NB4 (cell line): ENCODE data around the gene WDFY4.

Experiments
- DNase-seq: peaks from one replicate; pipeline ENCODE4 v3.0.0; 2010; ENCODE audit warnings: low read depth
- H3K4me3 ChIP-seq: one replicate; pipeline ENCODE4 v1.5.1; 2011; ENCODE audit warnings: mild to moderate bottlenecking, low read depth, low read length, moderate library complexity
- MYC ChIP-seq: IDR thresholded peaks from 2 replicates; pipeline ENCODE4 v1.6.1; 2011; ENCODE audit warnings: low read depth, low read length
- POLR2A ChIP-seq: IDR thresholded peaks from 2 replicates; pipeline ENCODE4 v1.6.1; 2011; ENCODE audit warnings: mild to moderate bottlenecking; ENCODE audit not compliant: insufficient read length; ENCODE audit errors: extremely low read depth
- TF ChIP-seq, protein P1 (sequence below): IDR thresholded peaks from 2 replicates; pipeline ENCODE4 v1.6.1; 2011; ENCODE audit warnings: low read depth, low read length
- TF ChIP-seq, protein P2 (sequence below): IDR thresholded peaks from one replicate; pipeline ENCODE4 v1.5.1; 2012; ENCODE audit warnings: low read depth, low read length

The WDFY4 gene, protein sequence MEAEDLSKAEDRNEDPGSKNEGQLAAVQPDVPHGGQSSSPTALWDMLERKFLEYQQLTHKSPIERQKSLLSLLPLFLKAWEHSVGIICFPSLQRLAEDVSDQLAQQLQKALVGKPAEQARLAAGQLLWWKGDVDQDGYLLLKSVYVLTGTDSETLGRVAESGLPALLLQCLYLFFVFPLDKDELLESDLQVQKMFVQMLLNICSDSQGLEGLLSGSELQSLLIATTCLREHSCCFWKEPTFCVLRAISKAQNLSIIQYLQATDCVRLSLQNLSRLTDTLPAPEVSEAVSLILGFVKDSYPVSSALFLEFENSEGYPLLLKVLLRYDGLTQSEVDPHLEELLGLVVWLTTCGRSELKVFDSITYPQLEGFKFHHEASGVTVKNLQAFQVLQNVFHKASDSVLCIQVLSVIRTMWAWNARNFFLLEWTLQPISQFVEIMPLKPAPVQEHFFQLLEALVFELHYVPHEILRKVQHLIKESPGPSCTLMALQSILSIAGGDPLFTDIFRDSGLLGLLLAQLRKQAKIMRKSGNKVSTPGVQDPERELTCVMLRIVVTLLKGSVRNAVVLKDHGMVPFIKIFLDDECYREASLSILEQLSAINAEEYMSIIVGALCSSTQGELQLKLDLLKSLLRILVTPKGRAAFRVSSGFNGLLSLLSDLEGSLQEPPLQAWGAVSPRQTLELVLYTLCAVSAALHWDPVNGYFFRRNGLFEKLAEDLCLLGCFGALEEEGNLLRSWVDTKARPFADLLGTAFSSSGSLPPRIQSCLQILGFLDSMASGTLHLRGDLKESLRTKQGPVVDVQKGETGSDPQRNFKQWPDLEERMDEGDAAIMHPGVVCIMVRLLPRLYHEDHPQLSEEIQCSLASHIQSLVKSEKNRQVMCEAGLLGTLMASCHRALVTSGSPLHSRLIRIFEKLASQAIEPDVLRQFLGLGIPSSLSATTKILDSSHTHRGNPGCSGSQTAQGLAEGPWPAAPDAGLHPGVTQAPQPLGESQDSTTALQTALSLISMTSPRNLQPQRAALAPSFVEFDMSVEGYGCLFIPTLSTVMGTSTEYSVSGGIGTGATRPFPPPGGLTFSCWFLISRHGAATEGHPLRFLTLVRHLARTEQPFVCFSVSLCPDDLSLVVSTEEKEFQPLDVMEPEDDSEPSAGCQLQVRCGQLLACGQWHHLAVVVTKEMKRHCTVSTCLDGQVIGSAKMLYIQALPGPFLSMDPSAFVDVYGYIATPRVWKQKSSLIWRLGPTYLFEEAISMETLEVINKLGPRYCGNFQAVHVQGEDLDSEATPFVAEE (N-terminal part only)

DNA sequence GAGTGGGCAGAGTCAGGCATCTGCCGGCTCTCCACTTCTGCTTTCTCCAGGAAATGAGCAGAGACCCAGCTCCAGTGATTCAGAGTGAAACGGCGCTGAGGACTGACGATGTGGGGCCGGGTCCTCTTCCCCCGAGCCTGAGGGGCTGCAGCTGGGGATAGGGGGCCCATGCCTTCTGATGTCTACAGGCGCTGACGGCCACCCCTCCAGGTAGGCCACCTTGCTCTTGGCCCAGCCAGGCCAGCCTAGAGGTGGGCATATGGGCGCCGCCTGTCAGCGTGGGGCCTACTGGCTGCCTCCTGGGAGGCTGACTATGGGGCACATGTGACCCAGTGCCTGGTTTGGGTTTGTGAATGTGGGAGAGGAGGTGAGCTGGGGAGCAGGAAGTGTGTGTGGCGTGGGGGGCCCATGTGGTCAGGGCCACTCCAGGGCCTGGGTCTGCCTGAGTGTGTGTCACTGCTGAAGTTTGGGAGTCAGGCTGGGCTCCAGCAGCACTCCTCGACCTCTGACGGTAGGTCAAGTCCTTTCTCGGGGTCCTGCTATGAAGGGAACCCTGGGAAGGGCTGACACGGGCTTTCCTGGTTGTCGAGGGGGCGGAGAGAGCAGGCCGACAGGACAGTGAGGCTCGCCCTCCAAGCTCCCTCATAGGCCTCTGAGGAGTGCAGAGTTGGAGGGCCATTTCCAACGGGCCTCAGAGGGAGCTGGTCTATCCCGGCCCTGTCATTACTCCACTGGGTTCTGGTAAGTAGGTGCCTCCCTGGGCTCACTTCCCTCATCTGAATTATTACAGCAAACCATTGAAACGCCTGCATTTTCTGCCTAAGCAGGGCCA is at the start of gene WDFY4:
TSS of gene WDFY4 (plus strand) at position 82 of the 832 bp plus-strand sequence. CDS start 24,860 bp downstream, outside the sequence.
- TF ChIP-seq, protein P1, sequence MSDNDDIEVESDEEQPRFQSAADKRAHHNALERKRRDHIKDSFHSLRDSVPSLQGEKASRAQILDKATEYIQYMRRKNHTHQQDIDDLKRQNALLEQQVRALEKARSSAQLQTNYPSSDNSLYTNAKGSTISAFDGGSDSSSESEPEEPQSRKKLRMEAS = peak; percentile 86
- TF ChIP-seq POLR2A = peak; percentile 73
- TF ChIP-seq, protein P2, sequence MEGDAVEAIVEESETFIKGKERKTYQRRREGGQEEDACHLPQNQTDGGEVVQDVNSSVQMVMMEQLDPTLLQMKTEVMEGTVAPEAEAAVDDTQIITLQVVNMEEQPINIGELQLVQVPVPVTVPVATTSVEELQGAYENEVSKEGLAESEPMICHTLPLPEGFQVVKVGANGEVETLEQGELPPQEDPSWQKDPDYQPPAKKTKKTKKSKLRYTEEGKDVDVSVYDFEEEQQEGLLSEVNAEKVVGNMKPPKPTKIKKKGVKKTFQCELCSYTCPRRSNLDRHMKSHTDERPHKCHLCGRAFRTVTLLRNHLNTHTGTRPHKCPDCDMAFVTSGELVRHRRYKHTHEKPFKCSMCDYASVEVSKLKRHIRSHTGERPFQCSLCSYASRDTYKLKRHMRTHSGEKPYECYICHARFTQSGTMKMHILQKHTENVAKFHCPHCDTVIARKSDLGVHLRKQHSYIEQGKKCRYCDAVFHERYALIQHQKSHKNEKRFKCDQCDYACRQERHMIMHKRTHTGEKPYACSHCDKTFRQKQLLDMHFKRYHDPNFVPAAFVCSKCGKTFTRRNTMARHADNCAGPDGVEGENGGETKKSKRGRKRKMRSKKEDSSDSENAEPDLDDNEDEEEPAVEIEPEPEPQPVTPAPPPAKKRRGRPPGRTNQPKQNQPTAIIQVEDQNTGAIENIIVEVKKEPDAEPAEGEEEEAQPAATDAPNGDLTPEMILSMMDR = no peak
- peak; percentile 92 for TF ChIP-seq MYC
- peak; percentile 97 for DNase-seq
- H3K4me3 ChIP-seq = peak within 1 kb of the TSS; percentile 88

DNA sequence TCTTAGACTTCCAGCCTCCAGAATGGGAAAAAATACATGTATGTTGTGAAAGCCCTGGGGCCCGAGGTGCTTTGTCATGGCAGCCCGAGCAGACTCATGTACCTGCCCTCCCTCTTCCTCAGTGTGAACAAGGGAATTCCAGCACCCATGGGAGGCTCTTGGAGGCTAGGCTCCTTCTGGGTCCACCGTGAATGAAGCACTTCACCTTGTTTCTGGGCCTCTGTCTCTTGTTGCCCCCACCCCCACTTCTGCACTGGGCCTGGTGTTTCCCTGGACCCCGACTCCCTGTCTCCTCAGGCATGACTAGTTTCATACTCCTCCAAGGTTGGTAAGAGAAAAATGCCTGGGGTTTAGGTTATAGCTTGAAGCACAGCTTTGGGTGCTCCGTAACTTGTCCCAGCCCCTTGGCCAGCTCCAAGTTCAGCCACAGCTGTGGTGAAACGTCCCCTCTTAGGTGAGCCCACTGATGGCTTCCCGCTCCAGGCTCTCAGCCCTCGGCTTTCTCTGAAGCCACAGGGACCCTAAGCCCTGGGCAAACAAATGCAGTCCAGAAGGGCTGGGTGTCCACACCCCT is 49.6 kb upstream of the WDFY4 start:
- TF ChIP-seq MYC = no peak
- TF ChIP-seq, protein P1 = no peak
- TF ChIP-seq, protein P2 = no peak
- TF ChIP-seq POLR2A = no peak
- no peak for DNase-seq
- peak overlapping the region; percentile 23 for H3K4me3 ChIP-seq

DNA sequence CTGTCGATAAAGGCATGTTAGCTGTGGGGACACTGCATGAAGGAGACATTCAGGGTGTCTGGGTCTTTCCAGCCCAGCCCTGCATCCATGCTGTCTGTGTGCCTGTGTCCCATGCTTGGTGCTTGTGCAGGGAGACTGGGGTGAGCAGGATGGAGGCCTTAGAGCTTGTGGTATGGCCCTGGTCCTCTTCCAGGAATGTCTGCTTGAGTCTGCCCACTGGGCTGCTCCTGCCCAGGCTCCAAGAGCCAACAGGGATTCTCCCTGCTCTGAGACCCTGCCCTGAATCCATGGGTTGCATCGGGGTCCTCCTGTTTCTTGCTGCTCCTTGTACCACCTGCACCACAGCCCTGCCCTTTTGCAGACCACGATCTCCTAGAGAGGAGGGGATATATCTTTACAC is 48.4 kb upstream of the WDFY4 start:
- no peak overlapping the region for H3K4me3 ChIP-seq
- no peak for DNase-seq
- TF ChIP-seq MYC (no peak), POLR2A (no peak)

DNA sequence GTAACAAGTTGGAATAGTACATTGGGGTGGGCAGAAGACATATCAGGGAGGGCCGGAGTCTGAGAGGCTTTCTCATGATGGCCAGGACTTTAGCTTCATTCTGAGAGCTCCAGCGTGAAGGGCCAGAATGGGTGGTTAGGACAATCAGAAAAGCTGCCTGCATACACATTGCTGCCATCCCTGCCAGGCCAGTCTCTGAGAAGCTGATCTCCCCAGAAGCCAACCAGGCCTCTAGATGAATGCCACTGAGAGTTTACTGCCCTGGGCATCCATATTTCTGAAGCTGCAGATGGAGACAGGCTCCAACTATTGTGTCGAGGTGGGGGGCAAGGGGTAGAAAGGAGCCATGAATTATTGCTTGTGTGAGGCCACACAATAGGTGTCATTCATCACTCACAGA is 47.8 kb upstream of the WDFY4 start:
- H3K4me3 ChIP-seq = no peak overlapping the region
- DNase-seq = no peak
- TF ChIP-seq MYC (no peak), POLR2A (no peak)
- TF ChIP-seq, protein P2 = no peak
- TF ChIP-seq, protein P1 = no peak

DNA sequence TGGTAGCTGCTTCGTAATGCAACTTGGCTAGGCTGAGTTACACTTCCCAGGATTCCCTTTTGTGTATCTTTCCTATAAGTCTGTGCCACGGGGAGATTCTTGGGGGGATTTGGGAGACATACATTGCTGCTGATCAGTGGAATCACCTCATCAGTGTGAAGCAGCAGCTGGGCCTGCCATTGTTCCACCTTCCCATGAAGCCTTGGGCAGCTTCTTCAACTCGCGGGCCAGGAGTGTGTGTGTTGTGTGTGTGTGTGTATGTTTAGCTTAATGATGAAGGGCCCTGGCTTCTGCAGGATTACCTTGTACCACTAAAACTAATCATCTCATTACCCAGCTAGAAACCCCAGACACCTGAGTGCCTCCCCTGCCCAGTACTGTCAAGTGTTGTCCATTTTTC is 46.5 kb upstream of the WDFY4 start:
- no peak overlapping the region for H3K4me3 ChIP-seq
- TF ChIP-seq, protein P2 = no peak
- no peak for TF ChIP-seq POLR2A
- TF ChIP-seq MYC = no peak
- TF ChIP-seq, protein P1 = no peak
- DNase-seq = no peak
